Measurements from ENCODE around the gene TRIM40.
"Not testable (repeated sequence)": the region's sequence is repeated elsewhere in the genome, so short reads cannot be mapped to it uniquely, and the experiment has no call there.

The TRIM40 gene

DNA sequence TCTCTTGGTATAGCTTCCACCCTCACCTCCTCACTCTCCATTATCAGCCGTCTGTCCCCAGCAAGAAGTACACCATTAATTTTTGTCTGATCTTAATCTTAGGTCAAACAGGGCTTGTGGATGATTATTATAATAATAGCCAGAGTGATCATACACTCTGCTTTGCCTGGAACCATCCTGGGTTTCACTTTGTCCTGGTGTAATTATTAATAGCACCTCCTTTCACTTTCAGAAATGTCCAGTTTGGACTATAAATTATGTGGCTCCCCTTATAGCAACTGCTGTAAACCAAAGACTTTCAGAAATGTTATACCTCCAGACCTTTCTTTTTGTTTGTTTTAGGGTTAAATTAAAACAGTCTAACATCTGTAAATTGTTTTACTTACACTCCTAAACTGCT is 22.1 kb upstream of the TRIM40 start:
- DNase-seq, result no peak

DNA sequence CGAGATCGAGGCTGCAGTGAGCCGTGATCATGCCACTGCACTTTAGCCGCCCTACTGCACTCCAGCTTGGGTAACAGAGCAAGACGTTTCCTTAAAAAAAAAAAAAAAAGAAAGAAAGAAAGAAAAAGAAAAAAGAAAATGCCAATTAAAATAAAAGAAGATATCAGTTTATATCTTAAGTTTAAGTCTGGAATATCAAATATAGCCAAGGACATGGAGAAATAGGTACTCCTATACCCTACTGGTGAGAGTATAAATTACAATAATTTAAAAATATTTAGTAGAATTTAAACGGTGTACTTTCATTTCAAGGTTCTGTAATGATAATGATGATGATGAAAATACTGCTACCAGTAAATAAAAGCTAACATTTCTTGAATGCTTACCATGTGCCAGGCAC is 19.2 kb upstream of the TRIM40 start:
- DNase-seq, result no peak

DNA sequence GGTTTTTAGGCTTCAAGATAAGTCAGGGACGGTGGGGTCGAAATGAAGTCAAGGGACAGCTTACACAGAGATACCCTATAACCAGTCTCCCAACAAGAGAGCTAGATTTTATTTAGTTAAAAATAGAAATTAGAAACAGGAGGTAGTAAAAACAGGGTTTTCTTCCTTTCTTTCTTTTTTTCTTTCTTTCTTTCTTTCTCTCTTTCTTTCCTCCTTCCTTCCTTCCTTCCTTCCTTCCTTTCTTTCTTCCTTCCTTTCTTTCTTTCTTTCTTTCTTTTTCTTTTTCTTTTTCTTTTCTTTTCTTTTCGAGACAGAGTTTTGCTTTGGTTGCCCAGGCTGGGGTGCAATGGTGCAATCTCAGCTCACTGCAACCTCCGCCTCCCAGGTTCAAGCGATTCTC is 17.2 kb upstream of the TRIM40 start:
- DNase-seq, result not testable (repeated sequence)

DNA sequence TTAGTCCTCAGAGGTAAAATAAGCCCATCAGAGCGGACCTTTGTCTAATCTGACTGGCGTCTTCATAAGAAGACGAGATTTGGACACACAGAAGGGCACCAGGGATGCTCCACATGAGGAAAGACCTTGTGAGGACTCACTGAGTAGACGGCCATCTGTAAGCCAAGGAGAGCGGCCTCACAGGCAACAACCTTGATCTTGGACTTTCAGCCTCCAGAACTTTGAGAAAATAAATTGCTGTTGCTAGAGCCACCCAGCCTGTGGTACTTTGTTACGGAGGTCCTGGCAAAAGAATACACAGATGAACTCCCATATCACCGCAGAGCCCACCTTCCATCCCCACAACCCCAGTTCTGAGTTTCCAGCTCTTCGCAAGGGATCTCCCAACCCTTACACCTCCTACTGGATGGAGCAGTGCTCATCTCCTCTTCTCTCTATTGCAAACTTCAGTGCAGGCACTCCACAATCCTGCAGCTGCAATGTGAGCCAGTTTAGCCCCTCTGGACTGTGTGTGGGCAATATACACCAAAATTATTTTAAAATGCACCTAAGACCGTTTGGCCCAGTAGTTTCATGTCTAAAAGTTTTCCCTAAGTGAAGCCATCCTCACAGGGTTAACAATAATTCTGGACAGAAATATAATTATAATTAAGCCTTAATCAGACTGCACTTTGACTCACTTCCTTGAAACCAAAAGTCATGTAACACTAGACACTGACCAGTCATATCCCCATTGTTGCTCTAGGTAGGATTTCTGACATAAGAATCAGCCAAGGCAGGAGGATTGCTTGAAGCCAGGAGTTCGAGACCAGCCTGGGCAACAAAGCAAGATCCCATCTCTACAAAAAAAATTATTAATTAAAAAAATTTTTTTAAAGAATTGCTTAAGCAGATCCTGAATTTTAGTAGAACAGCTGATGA is 14.2 kb upstream of the TRIM40 start:
- no peak for DNase-seq

DNA sequence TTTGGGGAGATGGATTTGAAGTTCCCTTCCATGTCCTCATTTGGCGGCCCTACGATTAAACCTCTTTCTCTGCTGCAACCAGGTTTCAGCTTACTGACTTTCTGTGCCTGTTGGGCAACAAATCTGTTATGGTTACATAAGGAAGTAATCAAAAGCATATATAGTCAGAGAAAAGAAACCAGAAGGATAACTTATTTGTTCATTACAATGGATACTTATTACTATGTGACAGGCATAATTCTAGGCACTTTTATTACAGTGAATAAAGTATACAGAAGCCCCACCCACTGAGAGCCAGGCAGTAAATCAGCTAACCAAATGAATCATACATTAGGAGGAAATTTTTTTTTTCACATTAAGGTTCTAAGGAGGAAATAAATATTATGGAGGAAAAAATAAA is 13.4 kb upstream of the TRIM40 start:
- DNase-seq, result no peak

DNA sequence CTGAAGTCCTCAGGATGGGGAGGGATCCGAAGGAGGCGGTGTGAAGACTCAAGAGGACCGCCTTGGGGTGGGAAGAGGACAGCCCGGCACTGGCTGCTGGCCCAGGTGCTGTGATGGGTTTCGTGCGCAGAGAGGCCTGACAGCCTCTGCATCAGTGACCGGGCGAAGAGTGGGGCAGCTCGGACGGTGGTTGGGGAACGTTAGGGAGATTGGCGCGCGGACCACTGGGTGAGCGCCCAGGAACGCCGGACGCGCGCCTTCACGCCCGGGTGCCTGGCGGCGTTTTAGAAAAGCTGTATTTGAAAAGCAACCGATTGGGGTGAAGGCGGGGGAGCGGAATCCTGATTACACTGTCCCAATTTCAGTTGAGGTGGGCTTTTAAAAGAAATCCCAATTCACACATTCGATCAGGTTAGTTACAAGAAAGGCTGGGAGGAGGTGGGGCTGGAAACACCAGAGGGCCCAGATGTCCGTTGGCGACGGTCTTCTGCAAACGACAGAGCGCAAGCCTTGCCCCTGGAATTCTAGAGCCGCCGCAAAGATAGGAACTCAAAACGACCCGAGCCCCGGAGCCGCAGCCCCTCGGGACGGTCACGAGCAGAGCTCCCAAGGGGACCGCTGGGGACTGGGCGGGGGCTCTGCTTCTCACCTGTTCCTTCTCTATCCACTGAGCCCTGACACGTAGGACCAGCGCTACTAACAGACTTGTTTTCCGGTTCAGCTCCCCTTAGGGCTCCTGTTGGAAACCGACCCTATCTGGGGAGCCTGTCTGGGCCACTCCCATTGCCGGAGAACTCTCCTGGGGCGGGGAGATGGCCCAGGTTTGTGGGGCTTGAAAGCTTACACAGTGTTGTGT is 8.5 kb upstream of the TRIM40 start:
- DNase-seq, result no peak

DNA sequence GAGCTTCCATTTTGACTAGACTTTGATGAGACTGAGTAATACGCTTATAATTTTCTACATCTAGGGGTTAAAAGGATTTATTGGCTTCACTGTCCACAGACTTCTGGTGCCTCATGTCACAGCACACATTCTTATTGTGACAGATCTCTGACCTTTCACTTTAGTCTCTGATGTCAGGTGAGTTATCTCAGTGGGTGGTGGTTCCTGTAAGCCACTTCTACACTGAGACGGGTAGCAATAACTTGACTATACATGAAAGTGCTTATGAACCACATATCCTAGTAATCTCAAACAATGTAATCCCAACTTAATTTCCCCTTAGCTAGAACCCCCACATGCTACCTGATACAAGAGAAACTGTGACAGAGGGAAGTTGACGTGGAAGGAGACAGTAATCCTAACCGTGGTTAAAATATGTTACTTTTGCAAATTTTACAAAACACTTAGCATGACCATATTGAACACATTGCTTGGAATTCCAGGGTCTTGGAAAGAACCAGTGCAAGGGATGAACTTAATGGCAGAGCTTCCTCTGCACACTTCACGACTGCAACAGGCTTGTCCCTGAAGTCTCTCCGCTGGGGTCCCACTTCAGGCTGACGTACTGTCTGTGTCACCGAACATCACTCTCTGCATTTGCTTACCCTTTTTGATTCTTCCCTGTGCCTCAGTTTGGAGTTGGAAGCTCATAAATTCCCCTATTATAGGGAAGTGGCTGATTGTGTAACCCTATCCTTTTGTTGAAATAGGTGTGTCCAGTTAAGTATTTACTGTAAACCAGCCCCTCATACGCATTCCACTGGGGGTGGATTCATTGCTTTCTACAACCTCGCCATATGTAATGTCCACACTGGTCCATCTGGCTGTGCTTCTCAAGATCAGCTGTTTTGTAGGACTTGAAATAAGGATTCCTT is 6.4 kb upstream of the TRIM40 start:
- no peak for DNase-seq

DNA sequence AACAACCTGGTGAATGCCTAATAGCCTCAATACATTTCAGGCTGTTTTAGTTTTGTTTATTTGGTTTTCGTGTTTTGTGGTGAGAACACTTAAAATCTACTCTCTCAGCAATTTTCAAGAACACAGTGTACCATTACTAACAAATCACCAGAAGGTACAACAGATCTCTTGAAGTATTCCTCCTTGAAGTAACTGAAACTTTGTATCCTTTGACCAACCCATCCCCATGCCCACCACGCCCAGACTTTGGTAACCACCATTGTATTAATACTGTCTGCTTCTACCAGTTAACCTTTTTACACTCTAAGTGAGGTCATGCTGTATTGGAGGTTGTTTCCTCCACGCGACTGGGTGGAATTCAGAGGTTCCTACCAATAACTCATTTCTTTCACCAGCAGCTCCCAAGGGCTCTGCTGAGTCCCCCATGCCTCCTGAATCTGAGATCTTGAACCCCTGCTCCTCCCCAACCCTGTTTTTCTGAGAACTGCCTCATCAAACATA is 5.7 kb upstream of the TRIM40 start:
- DNase-seq, result no peak

DNA sequence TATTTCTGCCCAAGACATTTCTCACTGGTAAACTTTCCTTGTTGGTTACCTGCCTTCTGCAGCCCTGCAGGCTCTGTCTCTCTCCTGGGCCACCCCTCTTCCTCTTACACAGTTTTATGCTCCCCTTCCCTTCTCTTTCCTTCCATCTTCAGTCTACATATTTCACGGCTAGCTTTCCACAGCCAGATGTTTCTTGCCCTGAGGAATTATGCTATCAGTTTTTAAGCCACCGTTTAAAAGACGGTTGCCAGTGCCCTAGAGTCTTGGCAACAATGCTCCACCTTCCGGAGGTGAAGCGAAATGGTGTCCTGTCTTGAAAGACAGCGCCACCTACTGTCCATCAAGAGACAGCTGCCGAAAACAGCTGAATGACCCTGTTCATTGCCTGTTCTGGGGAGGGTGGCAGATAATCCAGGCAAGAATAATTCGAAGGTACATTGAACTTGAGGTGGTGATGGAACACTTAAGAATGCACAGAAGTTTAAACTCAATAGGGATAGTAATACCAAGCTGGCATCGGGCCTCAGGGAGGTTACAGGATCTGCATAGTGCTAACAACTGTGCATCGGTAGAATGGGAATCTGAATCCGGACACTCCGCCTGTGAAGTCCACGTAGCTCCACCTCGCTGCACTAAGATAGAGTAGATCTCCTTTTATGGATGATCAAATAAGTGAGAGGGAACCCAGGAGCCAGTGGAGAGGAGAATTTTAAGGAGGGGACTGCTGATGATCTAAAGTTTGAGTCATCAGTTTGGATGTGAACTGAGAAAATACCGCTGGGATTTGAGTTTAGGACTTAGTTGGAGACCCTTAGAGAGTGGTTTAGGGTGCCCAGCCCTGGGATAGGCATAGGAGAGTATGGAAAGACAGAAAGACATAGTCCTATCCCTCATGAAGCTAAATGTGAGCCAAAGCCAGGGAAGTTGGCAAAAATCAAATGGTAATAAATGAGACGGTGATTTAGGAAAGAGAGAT is 4.8 kb upstream of the TRIM40 start:
- peak; percentile 53 to 58 for DNase-seq

DNA sequence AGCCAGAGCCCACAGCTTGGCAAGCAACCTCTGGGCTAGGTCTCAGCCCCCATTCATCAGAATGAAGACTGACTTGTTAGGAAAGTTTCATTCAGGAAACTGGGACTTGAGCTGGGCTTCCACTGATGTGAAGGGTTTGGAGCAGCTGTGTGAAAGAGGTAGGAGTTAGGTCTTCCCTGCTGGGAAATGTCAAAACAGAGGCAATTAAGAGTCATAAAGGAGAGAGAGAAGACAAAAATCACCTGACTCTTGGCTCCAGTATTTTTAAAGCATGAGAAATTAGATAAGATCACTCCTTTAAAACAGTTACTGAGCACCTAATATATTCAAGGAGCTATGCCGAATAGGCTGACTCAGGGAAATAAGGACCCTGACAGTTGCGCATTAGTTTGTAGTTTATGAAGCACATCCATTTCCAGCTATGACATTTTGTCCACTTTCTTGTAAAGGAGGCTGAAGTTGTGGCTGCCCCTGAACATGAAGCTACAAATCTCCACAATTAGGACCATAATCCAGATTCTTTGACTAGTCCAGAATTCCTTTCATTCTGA is 3.9 kb upstream of the TRIM40 start:
- DNase-seq, result no peak

DNA sequence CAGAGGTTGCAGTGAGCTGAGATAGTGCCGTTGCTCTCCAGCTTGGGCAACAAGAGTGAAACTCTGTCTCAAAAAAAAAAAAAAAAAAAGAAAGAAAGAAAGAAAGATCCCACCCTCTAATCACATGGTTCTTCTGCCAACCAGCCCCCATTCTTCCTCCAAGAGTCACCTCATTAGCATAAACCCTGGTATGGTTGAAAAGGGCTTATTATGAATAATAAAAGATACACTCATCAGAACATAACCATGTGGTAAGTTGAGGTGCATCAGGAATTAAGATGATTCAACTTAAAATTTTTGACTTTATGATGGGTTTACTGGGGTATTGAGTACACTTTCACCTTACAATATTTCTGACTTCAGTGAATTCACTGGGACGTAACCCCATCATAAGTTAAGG is 793 bp upstream of the TRIM40 start:
- DNase-seq, result no peak

DNA sequence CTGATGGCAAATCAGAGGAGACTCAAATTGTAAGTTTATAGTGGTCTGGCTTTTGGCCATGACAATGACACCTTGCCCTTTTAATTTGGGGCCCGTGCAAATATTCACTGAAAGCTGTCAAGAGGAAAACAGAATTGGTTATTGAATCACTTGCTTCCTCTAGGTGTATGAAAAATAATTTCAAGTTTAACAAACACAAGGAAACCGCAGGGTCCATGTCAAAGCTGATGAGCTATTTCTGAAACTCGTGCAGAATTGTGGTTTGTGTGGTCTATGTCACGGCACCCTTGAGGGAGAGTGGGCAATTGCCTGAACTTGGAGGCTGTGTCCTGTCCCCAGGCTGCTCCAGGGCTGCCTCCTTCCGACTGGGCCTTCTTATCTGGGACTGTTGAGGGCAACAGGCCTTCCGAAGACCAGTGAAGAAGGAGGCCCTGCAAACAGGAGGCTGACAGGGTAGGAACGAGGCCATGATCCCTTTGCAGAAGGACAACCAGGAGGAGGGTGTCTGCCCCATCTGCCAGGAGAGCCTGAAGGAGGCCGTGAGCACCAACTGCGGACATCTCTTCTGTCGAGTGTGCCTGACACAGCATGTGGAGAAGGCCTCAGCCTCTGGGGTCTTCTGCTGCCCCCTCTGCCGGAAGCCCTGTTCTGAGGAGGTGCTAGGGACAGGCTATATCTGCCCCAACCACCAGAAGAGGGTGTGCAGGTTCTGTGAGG is 788 bp downstream of the TRIM40 start:
- DNase-seq, result no peak

DNA sequence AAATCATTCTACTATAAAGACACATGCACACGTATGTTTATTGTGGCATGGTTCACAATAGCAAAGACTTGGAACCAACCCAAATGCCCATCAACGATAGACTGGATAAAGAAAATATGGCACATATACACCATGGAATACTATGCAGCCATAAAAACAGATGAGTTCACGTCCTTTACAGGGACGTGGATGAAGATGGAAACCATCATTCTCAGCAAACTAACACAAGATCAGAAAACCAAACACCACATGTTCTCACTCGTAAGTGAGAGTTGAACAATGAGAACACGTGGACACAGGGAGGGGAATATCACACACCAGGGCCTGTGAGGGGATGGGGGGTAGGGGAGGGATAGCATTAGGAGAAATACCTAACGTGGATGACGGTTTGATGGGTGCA is 4.3 kb downstream of the TRIM40 start:
- DNase-seq, result not testable (repeated sequence)

DNA sequence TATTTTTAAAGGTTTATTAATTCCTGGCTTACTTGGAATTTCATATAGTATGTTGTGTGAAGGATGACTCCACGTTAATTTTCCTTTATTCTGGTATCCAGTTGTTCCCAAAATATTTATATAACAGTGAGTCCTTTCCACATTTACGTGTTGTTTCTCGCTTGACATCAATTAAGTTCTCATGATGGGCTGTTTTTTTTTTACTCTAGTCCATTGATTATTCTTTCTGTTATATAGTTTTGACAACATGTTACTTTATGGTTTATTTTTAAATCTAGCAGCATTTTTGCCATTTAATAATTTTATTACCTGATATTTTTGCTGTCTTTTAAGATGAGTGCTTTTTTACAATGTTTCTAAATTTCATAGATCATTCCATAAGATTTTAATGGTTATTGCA is 6.7 kb downstream of the TRIM40 start:
- no peak for DNase-seq

DNA sequence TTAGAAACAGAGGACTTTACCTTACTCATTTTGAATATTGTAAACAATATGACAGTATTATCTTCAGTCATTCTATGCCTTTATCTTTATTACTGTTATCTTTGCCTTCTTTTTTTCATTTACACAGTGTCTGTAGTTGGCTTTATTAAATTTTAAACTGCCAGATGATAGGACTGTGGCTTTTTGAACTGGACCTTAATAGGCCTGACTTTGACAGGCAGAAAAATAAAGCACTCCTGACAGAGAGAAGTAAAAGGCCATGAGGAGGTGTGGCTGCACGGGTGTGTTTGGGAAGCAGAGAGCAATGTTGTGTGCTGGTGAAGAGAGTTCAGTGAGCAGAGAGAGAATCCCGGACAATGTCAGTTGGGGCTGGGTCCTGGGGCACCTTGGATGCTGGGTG is 7.8 kb downstream of the TRIM40 start:
- no peak for DNase-seq

DNA sequence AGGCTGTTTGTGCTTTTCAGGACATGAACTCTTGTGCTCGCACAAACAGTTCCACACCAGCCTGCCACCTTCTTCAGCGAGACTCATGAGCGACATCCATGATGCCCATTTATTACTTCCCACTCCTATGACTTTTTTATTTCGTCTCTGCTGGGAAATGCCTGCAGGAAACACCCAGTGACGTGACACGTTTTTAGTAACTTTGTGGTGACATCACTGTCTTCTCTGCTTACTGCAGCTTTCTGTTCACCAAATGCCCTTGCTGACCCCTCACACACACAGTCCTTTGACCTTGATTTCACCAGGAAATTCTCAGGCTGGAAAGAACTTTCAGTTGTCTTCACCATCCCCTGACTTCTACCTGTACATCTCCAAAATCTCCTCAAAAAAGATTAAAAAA is 8.9 kb downstream of the TRIM40 start:
- no peak for DNase-seq

DNA sequence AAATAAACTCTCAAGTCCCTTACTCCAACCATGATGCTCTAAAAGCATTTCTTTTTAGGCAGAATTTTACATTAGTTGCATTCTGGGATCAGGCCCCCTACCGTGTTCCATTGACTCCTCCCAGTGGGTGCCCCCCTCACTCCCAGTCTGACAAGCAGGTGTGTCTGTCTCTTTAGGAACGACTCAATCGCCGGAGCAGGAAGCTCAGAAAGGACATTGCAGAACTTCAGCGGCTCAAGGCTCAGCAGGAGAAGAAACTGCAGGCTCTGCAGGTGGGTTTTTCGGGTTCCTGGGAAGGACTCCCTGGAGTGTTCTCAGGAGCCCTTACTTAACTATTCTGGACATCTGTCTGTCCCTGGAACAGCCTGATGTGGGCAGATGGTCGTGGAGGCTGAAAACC is 9.9 kb downstream of the TRIM40 start:
- DNase-seq, result no peak

DNA sequence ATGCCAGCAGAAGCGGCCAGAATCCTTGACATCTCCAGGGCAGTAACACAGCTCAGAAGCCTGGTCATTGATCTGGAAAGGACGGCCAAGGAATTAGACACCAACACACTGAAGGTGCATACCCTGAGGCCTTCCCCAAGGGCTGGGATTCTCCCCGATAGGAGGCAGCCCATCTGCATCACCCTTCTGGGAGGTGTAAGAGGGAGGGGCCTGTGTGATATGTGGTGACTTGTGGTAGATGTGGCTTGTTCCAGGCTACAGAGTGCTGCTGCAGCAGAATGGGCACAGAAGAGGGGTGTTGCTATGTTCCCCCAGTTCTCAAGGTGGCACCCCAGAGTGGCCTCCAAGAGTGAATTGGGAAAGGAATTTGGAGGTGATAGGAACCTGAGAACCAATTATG is 11.2 kb downstream of the TRIM40 start:
- no peak for DNase-seq

DNA sequence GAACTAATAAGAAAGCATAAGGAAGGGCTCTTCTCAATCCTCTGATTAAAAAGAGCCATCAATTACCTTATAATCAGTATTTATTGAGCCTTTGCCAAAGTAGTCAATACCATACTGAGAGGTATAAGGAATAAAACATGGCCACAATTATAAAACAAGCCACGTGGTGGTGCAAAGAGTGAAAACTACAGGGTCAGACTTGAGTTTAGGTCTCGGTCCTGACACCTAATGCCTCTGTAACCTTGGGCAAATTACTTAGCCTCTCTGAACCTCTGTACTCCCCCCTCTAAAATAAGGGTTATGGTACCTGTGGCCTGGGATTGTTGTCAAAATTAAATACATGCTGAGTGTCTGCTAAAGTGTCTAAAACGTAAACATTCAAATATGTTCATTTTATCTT is 13.3 kb downstream of the TRIM40 start:
- DNase-seq, result no peak

DNA sequence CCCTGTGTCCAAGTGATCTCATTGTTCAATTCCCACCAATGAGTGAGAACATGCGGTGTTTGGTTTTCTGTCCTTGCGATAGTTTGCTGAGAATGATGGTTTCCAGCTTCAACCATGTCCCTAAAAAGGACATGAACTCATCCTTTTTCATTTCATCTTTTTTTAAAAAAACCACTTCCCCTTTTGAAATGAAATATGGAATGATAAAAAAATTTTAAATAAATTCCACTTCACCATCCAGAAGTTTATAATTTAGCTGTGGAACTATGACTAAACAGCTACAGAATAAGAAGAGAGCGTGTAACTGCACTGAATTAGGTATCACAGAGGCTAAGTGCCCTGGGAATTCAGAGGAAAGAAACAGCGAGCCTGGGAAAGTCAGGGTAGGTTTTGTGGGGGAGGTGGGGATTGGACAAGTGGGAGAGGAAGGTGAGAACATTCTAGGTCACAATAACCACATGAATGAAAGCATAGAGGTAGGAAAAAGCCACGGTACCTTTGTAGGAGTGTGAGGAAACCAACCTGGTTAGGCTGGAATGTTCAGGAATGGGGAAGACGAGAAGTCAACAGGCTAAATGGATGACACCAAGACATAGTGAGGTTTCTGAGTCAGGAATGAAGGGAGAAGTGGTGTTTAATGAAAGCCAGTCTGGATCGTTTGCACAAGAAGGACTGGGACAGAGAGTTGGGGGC is 14.1 kb downstream of the TRIM40 start:
- no peak for DNase-seq
